ENCODE measurements around the gene AKT1S1. TPM values are rescaled to one million over a fixed set of nuclear protein-coding genes. Genes with fewer than 3 reads are reported as not detected.
"Not testable (repeated sequence)": the region's sequence is repeated elsewhere in the genome, so short reads cannot be mapped to it uniquely, and the experiment has no call there.

Gene AKT1S1
- total and polyA plus RNA-seq, 2 experiments from 2014 or later: 15.6 to 74.5 TPM

GRCh38 chr19:49820125-49820524 is 57.0 kb downstream of the AKT1S1 start:
- H3K79me2 ChIP-seq: peaks cover 66% of the 10 kb centered on the region
- H3K27ac ChIP-seq: peak overlapping the region; percentile 97
- peak; percentile 79 for DNase-seq (ENCODE audit: low spot score)

GRCh38 chr19:49819452-49820115 is 57.6 kb downstream of the AKT1S1 start:
- H2AFZ ChIP-seq; H3K36me3 ChIP-seq (replicated peaks; ENCODE audit: insufficient read depth, low read depth); H3K27me3 ChIP-seq; H4K20me1 ChIP-seq (ENCODE audit: insufficient read depth, poor library complexity, severe bottlenecking); H3K9me2 ChIP-seq (replicated peaks; ENCODE audit: insufficient read depth); H3K9me3 ChIP-seq (ENCODE audit: low read depth); DNase-seq (ENCODE audit: low spot score): not testable (repeated sequence)
- peaks cover 60% of the 10 kb centered on the region for H3K79me2 ChIP-seq
- 76% methylated on average over 7 of the region's 7 CpGs for WGBS (ENCODE audit: low lambda C conversion rate, missing lambda C conversion rate)
- H3K4me2 ChIP-seq: peak overlapping the region; percentile 73
- H3K27ac ChIP-seq: peak overlapping the region; percentile 97
- peak overlapping the region; percentile 66 for H3K4me3 ChIP-seq
- H3K4me1 ChIP-seq (ENCODE audit: insufficient read depth): peaks cover 19% of the 10 kb centered on the region

More at GRCh38 chr19:49820125-49820524, 57.0 kb downstream of the AKT1S1 start:
- H3K4me1 ChIP-seq (ENCODE audit: insufficient read depth): peaks cover 19% of the 10 kb centered on the region
- H3K9me2 ChIP-seq (replicated peaks; ENCODE audit: insufficient read depth): no peaks in the 10 kb centered on the region
- H3K4me2 ChIP-seq: peak overlapping the region; percentile 73
- H3K36me3 ChIP-seq (replicated peaks; ENCODE audit: insufficient read depth, low read depth): no peaks in the 10 kb centered on the region
- no peak overlapping the region for H2AFZ ChIP-seq
- WGBS (ENCODE audit: low lambda C conversion rate, missing lambda C conversion rate): 38% methylated on average over 10 of the region's 10 CpGs
- no peaks in the 10 kb centered on the region for H3K9me3 ChIP-seq (ENCODE audit: low read depth)
- no peaks in the 10 kb centered on the region for H3K27me3 ChIP-seq
- peaks cover 9% of the 10 kb centered on the region for H4K20me1 ChIP-seq (ENCODE audit: insufficient read depth, poor library complexity, severe bottlenecking)
- H3K4me3 ChIP-seq: no peak overlapping the region
- TF ChIP-seq, protein P1, sequence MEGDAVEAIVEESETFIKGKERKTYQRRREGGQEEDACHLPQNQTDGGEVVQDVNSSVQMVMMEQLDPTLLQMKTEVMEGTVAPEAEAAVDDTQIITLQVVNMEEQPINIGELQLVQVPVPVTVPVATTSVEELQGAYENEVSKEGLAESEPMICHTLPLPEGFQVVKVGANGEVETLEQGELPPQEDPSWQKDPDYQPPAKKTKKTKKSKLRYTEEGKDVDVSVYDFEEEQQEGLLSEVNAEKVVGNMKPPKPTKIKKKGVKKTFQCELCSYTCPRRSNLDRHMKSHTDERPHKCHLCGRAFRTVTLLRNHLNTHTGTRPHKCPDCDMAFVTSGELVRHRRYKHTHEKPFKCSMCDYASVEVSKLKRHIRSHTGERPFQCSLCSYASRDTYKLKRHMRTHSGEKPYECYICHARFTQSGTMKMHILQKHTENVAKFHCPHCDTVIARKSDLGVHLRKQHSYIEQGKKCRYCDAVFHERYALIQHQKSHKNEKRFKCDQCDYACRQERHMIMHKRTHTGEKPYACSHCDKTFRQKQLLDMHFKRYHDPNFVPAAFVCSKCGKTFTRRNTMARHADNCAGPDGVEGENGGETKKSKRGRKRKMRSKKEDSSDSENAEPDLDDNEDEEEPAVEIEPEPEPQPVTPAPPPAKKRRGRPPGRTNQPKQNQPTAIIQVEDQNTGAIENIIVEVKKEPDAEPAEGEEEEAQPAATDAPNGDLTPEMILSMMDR (IDR thresholded peaks at IDR 0.05; ENCODE audit: poor library complexity): no peak
- TF ChIP-seq EZH2phosphoT487 (IDR thresholded peaks at IDR 0.05; ENCODE audit: low read depth, severe bottlenecking, unreplicated experiment): no peak
- TF ChIP-seq EZH2 (IDR thresholded peaks at IDR 0.05; ENCODE audit: borderline replicate concordance): no peak

Small RNA genes within 50 kb of the gene (microRNA-seq; reads per million reads assigned to microRNA genes)
- gene MIR4749 (16.5 reads per million, percentile 35 among the genes with 10 or more reads in this experiment), gene MIR4750 (6.3 reads per million, percentile 15 among the genes with 10 or more reads in this experiment), gene MIR6800 (not detected)

Small RNA genes within 50 kb of the gene (small RNA-seq; reads per million reads assigned to genes)
- not detected for gene MIR4749

Other genes starting within 250 kb of the AKT1S1 start
- 19.2 and 32.6 TPM in 2 replicates for gene RRAS, start 237.2 kb downstream of the AKT1S1 start, total RNA-seq
- gene RRAS, start 237.2 kb downstream of the AKT1S1 start, polyA plus RNA-seq: 107 and 125 TPM in 2 replicates
- 9.8 and 18.6 TPM in 2 replicates for gene SCAF1, start 235.1 kb downstream of the AKT1S1 start, total RNA-seq
- 12.4 and 12.6 TPM in 2 replicates for gene SCAF1, start 235.1 kb downstream of the AKT1S1 start, polyA plus RNA-seq
- gene IRF3, start 211.5 kb downstream of the AKT1S1 start, total RNA-seq: 39.2 and 55.6 TPM in 2 replicates
- gene IRF3, start 211.5 kb downstream of the AKT1S1 start, polyA plus RNA-seq: 38.8 and 41.8 TPM in 2 replicates
- 4.9 and 13.8 TPM in 2 replicates for gene BCL2L12, start 211.4 kb downstream of the AKT1S1 start, total RNA-seq
- gene BCL2L12, start 211.4 kb downstream of the AKT1S1 start, polyA plus RNA-seq: 28.3 and 32.5 TPM in 2 replicates
- gene PRMT1, start 200.1 kb downstream of the AKT1S1 start, total RNA-seq: 189 and 195 TPM in 2 replicates
- gene PRMT1, start 200.1 kb downstream of the AKT1S1 start, polyA plus RNA-seq: 175 and 180 TPM in 2 replicates
- gene ADM5, start 187.8 kb downstream of the AKT1S1 start, total RNA-seq: 0.12 and 0.50 TPM in 2 replicates
- not detected in 2 replicates for gene ADM5, start 187.8 kb downstream of the AKT1S1 start, polyA plus RNA-seq
- gene CPT1C, start 186.2 kb downstream of the AKT1S1 start, total RNA-seq: 6.2 and 6.7 TPM in 2 replicates
- gene CPT1C, start 186.2 kb downstream of the AKT1S1 start, polyA plus RNA-seq: 6.8 and 10.0 TPM in 2 replicates
- gene TSKS, start 114.0 kb downstream of the AKT1S1 start, total RNA-seq: not detected in 2 replicates
- not detected in 2 replicates for gene TSKS, start 114.0 kb downstream of the AKT1S1 start, polyA plus RNA-seq
- 59.3 and 64.8 TPM in 2 replicates for gene AP2A1, start 110.4 kb downstream of the AKT1S1 start, total RNA-seq
- 60.4 and 62.1 TPM in 2 replicates for gene AP2A1, start 110.4 kb downstream of the AKT1S1 start, polyA plus RNA-seq
- gene FUZ, start 64.1 kb downstream of the AKT1S1 start, total RNA-seq: 19.5 and 20.5 TPM in 2 replicates
- 20.4 and 24.2 TPM in 2 replicates for gene FUZ, start 64.1 kb downstream of the AKT1S1 start, polyA plus RNA-seq
- gene MED25, start 59.1 kb downstream of the AKT1S1 start, total RNA-seq: 23.0 and 29.6 TPM in 2 replicates
- 83.9 and 100 TPM in 2 replicates for gene MED25, start 59.1 kb downstream of the AKT1S1 start, polyA plus RNA-seq
- 76.4 and 114 TPM in 2 replicates for gene PTOV1, start 26.2 kb downstream of the AKT1S1 start, total RNA-seq
- 294 and 305 TPM in 2 replicates for gene PTOV1, start 26.2 kb downstream of the AKT1S1 start, polyA plus RNA-seq
- gene PNKP, start 9.8 kb downstream of the AKT1S1 start, total RNA-seq: 16.1 and 27.0 TPM in 2 replicates
- 68.6 and 84.4 TPM in 2 replicates for gene PNKP, start 9.8 kb downstream of the AKT1S1 start, polyA plus RNA-seq
- gene TBC1D17, start 347 bp upstream of the AKT1S1 start, total RNA-seq: 10.7 and 13.4 TPM in 2 replicates
- gene TBC1D17, start 347 bp upstream of the AKT1S1 start, polyA plus RNA-seq: 52.8 and 55.1 TPM in 2 replicates
- gene IL4I1, start 19.5 kb upstream of the AKT1S1 start, total RNA-seq: 0.12 and 0.60 TPM in 2 replicates
- 0.33 and 0.97 TPM in 2 replicates for gene IL4I1, start 19.5 kb upstream of the AKT1S1 start, polyA plus RNA-seq
- gene ATF5, start 51.9 kb upstream of the AKT1S1 start, total RNA-seq: 19.8 and 34.4 TPM in 2 replicates
- 16.1 and 23.8 TPM in 2 replicates for gene ATF5, start 51.9 kb upstream of the AKT1S1 start, polyA plus RNA-seq
- 21.3 and 33.8 TPM in 2 replicates for gene NUP62, start 52.1 kb upstream of the AKT1S1 start, total RNA-seq
- gene NUP62, start 52.1 kb upstream of the AKT1S1 start, polyA plus RNA-seq: 33.5 and 34.0 TPM in 2 replicates
- 15.8 and 21.2 TPM in 2 replicates for gene SIGLEC11, start 83.8 kb upstream of the AKT1S1 start, total RNA-seq
- gene SIGLEC11, start 83.8 kb upstream of the AKT1S1 start, polyA plus RNA-seq: 3.9 and 6.0 TPM in 2 replicates
- gene VRK3, start 148.0 kb upstream of the AKT1S1 start, total RNA-seq: 36.7 and 39.7 TPM in 2 replicates
- gene VRK3, start 148.0 kb upstream of the AKT1S1 start, polyA plus RNA-seq: 41.8 and 42.3 TPM in 2 replicates
- gene ZNF473, start 148.7 kb upstream of the AKT1S1 start, total RNA-seq: 5.3 and 8.0 TPM in 2 replicates
- gene ZNF473, start 148.7 kb upstream of the AKT1S1 start, polyA plus RNA-seq: 2.5 and 4.4 TPM in 2 replicates